GM10847 (cell line): ENCODE data around the gene CYP11A1.

Experiments
- POLR2A ChIP-seq: IDR thresholded peaks from 2 replicates; pipeline ENCODE4 v1.6.1; 2011; ENCODE audit not compliant: insufficient read length; ENCODE audit errors: extremely low read depth

CYP11A1 gene

DNA sequence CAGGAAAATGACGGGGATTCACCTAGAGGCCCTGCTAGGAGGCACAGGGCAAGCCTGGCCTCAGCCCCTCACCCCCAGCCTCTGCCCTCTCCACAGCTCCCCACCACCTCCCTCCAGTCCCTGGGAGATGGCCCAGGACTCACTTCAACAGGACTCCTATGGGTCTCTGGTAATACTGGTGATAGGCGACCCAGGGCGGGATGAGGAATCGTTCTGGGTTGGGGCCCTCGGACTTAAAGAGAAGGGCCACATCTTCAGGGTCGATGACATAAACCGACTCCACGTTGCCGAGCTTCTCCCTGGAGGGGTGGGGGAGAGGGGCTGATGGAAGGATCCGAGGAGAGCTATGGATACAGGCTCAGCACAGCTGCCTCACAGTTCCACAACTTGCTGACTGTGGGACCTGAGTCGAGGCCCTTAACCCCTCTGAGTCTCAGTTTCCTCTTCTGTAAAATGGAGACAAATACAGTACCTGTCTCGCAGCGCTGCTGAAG, 19.6 kb downstream of the CYP11A1 start:
- TF ChIP-seq POLR2A, result no peak

DNA sequence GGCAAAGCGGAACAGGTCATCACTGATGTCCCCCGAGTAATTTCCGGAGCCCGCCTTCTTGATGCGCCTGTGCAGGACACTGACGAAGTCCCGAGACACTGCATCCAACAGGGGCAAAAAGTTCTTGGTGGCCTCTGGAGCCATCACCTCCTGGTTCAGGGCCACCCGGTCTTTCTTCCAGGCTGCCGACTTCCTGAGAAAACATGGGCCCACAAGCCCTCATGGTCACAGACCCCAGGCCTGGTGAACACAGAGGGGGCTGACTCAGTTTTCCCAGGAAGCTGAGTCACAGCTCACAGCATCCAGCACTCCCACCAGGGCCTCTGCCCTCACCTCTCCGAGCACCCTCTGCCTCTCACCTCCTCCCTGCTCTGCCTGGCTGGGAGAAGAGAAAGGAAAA, 22.4 kb downstream of the CYP11A1 start:
- no peak for TF ChIP-seq POLR2A

DNA sequence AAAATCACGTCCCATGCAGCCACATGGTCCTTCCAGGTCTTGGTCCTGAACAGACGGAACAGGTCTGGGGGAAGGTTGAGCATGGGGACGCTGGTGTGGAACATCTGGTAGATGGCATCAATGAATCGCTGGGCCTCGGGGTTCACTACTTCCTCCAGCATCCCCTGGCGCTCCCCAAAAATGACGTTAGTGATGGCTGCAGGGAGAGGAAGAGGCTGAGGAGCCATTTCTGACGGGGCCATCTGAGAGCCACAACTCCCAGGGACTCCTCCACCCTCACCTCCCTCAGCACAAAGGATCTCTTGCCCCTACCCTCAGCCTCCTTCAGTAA, 23.7 kb downstream of the CYP11A1 start:
- no peak for TF ChIP-seq POLR2A

DNA sequence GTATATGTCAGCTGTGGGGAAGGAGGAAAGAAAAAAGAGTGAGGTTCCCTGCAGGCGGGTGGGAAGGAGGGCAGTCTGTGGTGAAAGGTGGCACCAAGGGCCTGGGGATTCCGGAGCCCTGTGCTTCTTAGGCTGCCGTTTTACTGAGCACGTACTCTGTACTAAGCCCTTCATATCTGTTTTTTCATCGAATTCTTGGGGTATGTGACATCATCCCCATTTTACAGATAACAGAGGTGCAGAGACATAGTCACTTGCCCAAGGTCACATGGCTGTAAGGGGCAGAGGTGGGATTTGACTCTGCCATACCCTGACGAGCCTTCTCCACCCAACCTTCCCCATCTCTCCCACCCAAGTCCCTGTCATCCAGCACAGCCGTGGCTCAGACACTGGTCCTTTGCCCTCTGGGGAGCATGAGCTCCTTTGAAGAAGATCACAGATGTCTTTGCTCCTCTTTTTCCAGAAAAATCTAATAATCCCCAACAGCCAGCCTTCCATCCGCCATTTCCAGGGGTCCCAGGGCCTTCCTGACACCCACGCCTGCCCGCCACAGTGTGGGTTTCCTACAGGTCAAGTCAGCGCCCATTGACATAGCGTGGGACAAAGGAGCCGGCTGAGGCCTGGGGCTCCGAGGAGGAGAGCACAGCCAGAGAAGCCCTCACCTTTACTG, 24.2 kb downstream of the CYP11A1 start:
- TF ChIP-seq POLR2A, result no peak

DNA sequence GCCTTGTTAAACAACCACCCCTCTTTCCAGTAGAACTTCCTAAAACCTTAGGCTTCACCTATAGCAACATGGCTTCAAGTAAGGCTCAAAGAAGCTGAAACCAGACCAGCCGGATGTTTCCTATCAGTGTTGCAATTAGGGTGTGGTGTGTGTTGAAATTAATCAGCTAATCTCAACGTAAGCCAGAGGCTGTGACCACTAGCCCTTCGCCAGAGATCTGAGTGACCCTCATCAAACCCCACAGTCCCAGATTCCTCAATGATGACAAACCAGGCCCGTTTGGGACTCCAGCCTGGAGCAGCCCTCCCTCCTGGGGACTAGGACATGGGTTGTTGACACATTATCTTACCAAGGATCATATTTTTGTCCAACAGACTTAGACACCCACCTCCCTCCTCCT, 27.3 kb downstream of the CYP11A1 start:
- no peak for TF ChIP-seq POLR2A

DNA sequence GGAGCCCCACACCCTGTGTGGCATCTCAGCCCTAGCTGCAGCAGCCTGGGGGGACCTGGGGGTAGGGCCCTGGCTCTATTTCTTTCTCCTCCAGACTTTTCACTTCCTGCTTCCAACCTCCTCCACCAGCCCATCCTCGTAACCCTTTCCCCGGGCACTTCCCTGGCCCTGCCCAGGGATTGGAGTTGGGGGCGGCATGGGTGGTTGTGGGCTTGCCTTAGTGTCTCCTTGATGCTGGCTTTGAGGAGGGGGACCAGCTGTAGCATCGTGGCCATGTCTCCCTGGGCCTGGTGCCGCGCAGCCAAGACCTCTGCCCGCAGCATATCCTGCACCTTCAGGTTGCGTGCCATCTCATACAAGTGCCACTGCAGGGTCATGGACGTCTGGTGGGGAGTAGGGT, 28.1 kb downstream of the CYP11A1 start:
- no peak for TF ChIP-seq POLR2A

DNA sequence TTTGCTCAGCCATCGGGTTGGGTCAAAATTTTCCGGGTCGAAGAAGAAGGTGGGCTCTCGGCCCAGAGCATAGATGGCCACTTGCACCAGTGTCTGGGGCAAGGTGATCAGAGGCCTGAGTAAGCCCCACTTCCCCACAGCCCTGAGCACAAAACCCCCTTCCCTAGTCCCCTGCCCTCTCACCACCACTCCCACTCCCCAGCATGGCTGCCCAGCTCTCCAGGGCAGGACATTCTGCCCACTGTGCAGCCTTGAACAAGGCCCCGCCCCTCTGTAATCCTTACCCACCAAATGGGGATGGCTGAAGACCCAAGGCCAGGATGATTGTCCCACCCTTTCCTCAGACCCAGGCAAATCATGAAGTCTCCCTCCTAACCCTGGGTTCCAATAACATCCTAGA, 28.8 kb downstream of the CYP11A1 start:
- no peak for TF ChIP-seq POLR2A

DNA sequence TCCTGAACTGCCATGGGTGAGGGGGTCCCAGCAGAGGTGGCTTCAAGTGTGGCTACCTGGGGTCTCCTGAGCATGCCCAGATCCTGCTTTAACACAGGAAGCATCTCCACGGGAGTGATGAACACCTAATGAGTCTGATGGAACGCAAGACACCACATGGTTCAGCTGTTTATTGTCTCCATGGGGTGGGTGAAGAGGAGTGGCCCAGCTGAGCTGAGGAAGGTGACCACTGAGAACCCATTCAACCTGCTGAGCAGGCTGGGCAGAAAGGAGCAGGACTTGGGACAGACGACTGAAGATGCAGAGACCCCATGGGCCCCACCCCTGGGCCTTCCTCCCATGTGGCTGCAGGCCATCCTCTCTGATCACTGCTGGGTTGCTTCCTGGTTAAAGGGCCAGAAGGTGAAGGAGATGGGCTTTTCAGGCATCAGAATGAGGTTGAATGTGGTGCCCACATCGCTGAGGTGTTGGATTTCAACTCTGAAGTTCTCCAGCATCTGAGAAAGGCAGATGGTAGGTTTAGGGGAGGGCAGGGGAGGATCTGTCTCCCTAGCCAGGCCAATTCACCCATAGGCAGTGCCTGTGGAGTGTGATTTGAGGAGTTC, 29.7 kb downstream of the CYP11A1 start:
- TF ChIP-seq POLR2A, result no peak

DNA sequence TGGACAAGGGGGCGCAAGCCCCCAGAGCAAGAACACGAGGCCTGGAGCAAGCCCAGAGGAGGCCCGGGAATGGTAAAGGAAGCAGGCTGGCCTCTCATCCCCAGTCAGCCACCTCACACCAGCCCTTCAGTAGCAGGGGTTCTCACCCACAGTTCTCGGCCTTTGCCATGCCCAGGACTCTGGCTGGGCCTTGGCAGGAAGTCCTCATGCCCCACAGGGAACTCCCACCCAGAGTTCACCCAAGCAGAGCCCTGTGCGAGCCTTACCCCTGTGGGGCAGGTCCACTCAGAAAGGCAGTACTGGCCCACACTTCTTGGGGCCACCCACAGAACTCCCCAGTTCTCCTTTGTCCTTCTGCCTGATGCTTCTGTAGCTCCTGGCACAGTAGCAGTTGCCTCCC, 30.3 kb downstream of the CYP11A1 start:
- TF ChIP-seq POLR2A, result no peak

DNA sequence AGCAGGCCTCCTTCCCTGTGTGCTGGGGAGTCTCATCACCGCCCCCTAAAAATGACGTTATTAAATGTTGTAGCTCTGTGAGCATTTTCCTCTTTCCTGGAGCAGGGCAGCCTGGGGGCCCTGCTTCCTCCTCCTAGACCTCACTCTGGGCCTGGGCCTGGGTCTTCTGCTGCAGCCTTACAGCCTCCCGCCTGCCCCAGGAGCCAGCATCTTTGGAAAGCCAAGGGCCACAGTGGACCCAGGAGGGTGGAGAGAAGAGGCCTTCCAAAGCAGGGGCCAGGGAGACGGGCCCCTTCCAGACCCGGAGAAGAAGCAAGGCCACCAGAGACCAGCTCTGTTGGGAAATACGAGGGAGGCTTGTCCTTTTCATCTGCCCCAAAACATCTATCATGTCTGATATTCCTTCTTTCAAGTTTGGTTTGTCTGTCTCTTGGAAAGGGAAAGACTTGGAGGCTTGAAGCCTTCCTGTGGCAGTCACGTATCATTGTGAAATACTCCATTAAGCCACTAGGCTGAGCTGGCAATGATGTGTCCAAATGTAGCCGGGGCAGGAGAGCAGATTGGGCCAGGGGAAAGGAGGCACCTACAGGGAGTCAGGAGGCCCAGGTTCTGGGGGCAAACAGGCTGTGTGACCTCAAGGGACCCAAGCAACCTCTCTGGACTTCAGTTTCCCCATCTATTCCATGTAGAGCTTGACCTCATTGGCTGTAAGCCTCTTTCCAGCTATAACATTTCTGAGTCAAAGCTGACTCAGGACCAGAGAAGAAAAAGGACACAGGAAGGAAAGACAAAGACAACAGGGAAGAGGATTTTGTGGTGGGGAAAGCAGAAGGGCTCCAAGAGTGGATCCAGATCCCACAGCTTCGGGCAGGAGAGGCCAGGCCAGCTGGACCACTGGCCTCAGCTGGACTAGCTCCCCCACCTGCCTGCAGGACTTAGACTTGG, 31.1 kb downstream of the CYP11A1 start:
- no peak for TF ChIP-seq POLR2A

DNA sequence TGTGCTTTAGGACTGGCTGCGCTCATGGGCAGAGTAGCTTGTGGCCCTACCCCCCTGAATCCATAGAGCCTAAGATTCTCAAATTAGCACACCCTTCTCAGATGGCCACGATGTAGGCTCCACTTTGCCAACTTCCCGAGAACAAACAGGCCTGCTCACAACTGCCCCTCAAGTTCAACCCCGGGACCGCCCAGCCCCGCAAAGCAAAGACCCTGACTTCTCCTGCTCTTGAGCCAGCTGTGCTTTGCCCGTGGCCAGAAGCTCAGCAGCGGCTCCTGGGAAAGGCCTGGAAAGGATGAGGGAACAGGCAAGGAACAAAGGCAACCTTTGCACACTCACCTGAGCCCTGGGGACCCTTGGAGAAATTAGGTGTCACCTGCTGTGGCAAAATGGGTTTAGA, 32.0 kb downstream of the CYP11A1 start:
- no peak for TF ChIP-seq POLR2A

DNA sequence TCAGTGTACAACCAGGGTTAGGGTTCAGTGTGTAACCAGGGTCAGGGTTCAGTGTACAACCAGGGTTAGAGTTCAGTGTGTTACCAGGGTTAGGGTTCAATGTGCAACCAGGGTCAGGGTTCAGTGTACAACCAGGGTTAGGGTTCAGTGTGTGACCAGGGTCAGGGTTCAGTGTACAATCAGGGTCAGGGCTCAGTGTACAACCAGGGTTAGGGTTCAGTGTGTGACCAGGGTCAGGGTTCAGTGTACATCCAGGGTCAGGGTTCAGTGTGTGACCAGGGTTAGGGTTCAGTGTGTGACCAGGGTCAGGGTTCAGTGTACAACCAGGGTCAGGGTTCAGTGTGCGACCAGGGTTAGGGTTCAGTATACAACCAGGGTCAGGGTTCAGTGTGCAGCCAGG, 33.3 kb downstream of the CYP11A1 start:
- TF ChIP-seq POLR2A, result no peak

DNA sequence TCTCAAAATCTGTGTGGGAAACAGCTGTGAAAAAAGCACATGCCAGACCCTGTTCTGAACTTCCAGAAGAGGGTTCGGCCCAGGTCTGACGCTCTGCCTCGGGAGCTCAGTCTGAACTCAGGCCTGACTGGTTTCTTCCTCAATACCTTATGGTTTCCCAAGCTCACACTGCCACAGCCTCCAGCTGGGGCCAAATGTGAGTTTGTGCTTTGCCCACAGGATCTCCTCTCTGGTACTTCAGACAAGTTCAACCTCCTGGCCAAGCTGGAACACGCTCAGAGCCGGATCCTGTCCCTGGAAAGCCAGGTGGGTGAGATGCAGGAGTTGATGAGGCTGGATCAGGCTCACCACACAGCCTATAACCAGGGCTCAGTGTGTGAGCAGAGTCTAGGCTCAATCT, 33.8 kb downstream of the CYP11A1 start:
- no peak for TF ChIP-seq POLR2A

DNA sequence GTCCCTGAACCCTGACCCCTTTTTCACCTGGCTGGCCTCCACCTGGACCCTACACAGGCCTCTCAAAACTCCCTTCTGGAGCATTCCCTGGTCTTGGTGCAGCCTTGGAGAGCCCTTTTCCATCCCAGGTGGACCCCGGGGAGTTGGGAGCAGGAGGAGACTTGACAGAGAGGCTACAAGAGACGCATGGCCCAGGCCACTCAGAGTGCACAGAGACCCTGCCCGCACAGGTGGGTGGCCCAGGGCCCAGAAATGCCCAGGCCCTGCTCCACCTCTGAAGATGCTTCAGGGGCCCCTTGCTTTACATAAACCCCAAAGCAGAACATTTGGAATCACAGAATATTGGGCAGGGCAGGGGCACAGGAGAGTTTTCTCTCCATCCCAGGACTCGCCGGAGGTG, 34.4 kb downstream of the CYP11A1 start:
- TF ChIP-seq POLR2A, result no peak

DNA sequence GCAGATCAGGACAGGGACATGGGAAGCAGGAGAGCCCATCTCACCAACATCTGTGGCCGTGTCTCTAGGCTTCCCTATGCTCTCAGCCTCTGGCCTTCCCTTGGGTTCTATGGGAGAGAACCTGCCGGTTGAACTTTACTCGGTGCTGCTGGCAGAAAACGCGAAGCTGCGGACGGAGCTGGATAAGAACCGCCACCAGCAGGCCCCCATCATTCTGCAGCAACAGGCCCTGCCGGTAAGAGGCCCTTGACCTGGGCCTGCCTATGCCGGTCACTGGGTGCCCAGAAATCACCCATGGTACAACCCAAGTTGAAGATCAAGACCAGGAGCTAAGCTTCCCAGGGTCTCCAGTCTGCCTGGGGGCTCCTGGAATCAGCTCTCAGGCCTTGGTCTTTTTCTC, 34.8 kb downstream of the CYP11A1 start:
- TF ChIP-seq POLR2A, result no peak

DNA sequence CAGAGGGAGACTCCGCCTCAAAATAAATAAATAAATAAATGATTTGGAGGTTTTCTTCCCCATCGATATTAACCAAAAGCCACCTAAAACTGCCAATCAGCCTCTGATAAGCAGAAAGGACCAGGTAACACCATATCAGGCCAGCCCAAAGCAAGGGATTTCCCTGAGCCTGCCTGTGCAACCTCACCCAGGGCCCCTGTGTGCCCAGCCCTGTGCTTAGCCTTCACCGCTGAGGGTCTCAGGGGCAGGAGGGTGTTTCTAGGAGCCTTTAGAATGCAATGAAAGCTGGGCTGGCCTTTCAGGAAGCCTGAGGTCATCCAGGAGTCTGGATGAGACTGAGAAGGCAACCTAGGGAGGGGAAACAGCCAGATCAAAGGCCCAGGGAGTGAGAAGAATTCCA, 35.4 kb downstream of the CYP11A1 start:
- no peak for TF ChIP-seq POLR2A
